IMR-90 (cell line): ENCODE data around the gene GSTT2.

Source experiments
- CHD1 ChIP-seq: IDR thresholded peaks from 2 replicates; pipeline ENCODE4 v1.6.1; 2012; ENCODE audit warnings: low read depth, low read length, improper control_type of control experiment
- MAFK ChIP-seq: IDR thresholded peaks from 2 replicates; pipeline ENCODE4 v1.6.1; 2012; ENCODE audit warnings: low read depth, low read length, improper control_type of control experiment
- MXI1 ChIP-seq: IDR thresholded peaks from 2 replicates; pipeline ENCODE4 v1.6.1; 2012; ENCODE audit warnings: low read depth, mild to moderate bottlenecking, low read length, moderate library complexity, borderline replicate concordance
- POLR2A ChIP-seq: IDR thresholded peaks from 2 replicates; pipeline ENCODE4 v1.6.1; 2012; ENCODE audit warnings: mild to moderate bottlenecking, low read depth, low read length
- RAD21 ChIP-seq: IDR thresholded peaks from 2 replicates; pipeline ENCODE4 v1.6.1; 2012; ENCODE audit warnings: low read length, improper control_type of control experiment
- RCOR1 ChIP-seq: IDR thresholded peaks from 2 replicates; pipeline ENCODE4 v1.6.1; 2012; ENCODE audit warnings: mild to moderate bottlenecking, low read length, improper control_type of control experiment; ENCODE audit not compliant: insufficient replicate concordance
- RFX5 ChIP-seq: IDR thresholded peaks from 2 replicates; pipeline ENCODE4 v1.8.0; 2012; ENCODE audit warnings: low read depth, mild to moderate bottlenecking, low read length, moderate library complexity
- TF ChIP-seq, protein P1 (sequence below): conservative IDR thresholded peaks from 2 replicates; pipeline ENCODE4 v1.5.1; 2012; ENCODE audit warnings: mild to moderate bottlenecking, low read depth, low read length, improper control_type of control experiment
- TF ChIP-seq, protein P2 (sequence below): fragments of 150-350 bp; IDR thresholded peaks from 2 replicates; pipeline ENCODE4 v1.6.1; 2017; ENCODE audit warnings: mild to moderate bottlenecking, antibody characterized with exemption, low read length, low read depth

GRCh38 chr22:24027389-24027975, 47.5 kb downstream of the GSTT2 start:
- TF ChIP-seq, protein P1, sequence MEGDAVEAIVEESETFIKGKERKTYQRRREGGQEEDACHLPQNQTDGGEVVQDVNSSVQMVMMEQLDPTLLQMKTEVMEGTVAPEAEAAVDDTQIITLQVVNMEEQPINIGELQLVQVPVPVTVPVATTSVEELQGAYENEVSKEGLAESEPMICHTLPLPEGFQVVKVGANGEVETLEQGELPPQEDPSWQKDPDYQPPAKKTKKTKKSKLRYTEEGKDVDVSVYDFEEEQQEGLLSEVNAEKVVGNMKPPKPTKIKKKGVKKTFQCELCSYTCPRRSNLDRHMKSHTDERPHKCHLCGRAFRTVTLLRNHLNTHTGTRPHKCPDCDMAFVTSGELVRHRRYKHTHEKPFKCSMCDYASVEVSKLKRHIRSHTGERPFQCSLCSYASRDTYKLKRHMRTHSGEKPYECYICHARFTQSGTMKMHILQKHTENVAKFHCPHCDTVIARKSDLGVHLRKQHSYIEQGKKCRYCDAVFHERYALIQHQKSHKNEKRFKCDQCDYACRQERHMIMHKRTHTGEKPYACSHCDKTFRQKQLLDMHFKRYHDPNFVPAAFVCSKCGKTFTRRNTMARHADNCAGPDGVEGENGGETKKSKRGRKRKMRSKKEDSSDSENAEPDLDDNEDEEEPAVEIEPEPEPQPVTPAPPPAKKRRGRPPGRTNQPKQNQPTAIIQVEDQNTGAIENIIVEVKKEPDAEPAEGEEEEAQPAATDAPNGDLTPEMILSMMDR: no peak
- TF ChIP-seq RCOR1 (no peak), RAD21 (no peak), POLR2A (no peak), MXI1 (no peak), MAFK (no peak), RFX5 (no peak), CHD1 (no peak)
- TF ChIP-seq, protein P2, sequence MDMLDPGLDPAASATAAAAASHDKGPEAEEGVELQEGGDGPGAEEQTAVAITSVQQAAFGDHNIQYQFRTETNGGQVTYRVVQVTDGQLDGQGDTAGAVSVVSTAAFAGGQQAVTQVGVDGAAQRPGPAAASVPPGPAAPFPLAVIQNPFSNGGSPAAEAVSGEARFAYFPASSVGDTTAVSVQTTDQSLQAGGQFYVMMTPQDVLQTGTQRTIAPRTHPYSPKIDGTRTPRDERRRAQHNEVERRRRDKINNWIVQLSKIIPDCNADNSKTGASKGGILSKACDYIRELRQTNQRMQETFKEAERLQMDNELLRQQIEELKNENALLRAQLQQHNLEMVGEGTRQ: no peak
